ENCODE results near the gene CENPT. TPM values are rescaled to one million over a fixed set of nuclear protein-coding genes. Genes with fewer than 3 reads are reported as not detected.
A peak's percentile ranks its signal among the peaks of the same experiment; 100 is the strongest.

CENPT gene
- total RNA-seq, 2 experiments from 2014 or later: 55.4 to 85.3 TPM

DNA sequence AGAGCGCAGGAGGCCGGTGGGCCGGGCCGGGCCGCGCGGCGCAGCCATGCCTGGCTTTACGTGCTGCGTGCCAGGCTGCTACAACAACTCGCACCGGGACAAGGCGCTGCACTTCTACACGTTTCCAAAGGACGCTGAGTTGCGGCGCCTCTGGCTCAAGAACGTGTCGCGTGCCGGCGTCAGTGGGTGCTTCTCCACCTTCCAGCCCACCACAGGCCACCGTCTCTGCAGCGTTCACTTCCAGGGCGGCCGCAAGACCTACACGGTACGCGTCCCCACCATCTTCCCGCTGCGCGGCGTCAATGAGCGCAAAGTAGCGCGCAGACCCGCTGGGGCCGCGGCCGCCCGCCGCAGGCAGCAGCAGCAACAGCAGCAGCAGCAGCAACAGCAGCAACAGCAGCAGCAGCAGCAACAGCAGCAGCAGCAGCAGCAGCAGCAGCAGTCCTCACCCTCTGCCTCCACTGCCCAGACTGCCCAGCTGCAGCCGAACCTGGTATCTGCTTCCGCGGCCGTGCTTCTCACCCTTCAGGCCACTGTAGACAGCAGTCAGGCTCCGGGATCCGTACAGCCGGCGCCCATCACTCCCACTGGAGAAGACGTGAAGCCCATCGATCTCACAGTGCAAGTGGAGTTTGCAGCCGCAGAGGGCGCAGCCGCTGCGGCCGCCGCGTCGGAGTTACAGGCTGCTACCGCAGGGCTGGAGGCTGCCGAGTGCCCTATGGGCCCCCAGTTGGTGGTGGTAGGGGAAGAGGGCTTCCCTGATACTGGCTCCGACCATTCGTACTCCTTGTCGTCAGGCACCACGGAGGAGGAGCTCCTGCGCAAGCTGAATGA is 4.8 kb downstream of the CENPT start:
- peaks cover 37% of the 10 kb centered on the region for H3K4me1 ChIP-seq (ENCODE audit: insufficient read depth, low read length, poor library complexity, severe bottlenecking)
- peaks cover 42% of the 10 kb centered on the region for H3K79me2 ChIP-seq (ENCODE audit: insufficient read depth, low read depth, low read length)
- no peaks in the 10 kb centered on the region for H3K9me2 ChIP-seq (ENCODE audit: insufficient read depth, low read length)
- ChIA-PET POLR2A (interaction anchor here (0.5 to 1.1 kb wide), 2 partner anchors 21 to 394 kb away, joined by 3 read pairs; no protein-coding TSS in a partner anchor), CTCF (ENCODE audit: unreplicated experiment) (interaction anchor here (1.0 kb wide), 1 partner anchor 32 kb away, joined by 3 read pairs; no protein-coding TSS in a partner anchor)
- H3K4me3 ChIP-seq (ENCODE audit: low read depth, low read length, poor library complexity, severe bottlenecking): peak overlapping the region; percentile 99
- H3K4me2 ChIP-seq (ENCODE audit: low read length): peak overlapping the region; percentile 98
- peak; percentile 75 for DNase-seq (ENCODE audit: low spot score)
- peaks cover 12% of the 10 kb centered on the region; the same call in 1 of the 2 replicates for H4K20me1 ChIP-seq (ENCODE audit: insufficient read depth, low read length)
- no peaks in the 10 kb centered on the region for H3K9me3 ChIP-seq (ENCODE audit: low read length)
- TF ChIP-seq, protein P1, sequence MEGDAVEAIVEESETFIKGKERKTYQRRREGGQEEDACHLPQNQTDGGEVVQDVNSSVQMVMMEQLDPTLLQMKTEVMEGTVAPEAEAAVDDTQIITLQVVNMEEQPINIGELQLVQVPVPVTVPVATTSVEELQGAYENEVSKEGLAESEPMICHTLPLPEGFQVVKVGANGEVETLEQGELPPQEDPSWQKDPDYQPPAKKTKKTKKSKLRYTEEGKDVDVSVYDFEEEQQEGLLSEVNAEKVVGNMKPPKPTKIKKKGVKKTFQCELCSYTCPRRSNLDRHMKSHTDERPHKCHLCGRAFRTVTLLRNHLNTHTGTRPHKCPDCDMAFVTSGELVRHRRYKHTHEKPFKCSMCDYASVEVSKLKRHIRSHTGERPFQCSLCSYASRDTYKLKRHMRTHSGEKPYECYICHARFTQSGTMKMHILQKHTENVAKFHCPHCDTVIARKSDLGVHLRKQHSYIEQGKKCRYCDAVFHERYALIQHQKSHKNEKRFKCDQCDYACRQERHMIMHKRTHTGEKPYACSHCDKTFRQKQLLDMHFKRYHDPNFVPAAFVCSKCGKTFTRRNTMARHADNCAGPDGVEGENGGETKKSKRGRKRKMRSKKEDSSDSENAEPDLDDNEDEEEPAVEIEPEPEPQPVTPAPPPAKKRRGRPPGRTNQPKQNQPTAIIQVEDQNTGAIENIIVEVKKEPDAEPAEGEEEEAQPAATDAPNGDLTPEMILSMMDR (conservative IDR thresholded peaks at IDR 0.05; ENCODE audit: low read length): peak; percentile 64
- no peak for TF ChIP-seq EZH2phosphoT487 (IDR thresholded peaks at IDR 0.05; ENCODE audit: borderline replicate concordance, low read depth, low read length)
- peak overlapping the region; percentile 87 for H2AFZ ChIP-seq (ENCODE audit: low read length)
- peaks cover 6% of the 10 kb centered on the region; the same call in 1 of the 2 replicates for H3K36me3 ChIP-seq (ENCODE audit: insufficient read depth, low read length)
- peak overlapping the region; percentile 78 for H3K27ac ChIP-seq (ENCODE audit: low read depth, low read length, poor library complexity, severe bottlenecking)
- TSS peak; percentile 34 for BruUV-seq (replicated peaks)
- intact Hi-C loops (cut with micrococcal nuclease; ENCODE audit: unreplicated experiment): loop anchor here (2.0 kb wide), 1 partner anchor 86 kb away; no protein-coding TSS in a partner anchor

DNA sequence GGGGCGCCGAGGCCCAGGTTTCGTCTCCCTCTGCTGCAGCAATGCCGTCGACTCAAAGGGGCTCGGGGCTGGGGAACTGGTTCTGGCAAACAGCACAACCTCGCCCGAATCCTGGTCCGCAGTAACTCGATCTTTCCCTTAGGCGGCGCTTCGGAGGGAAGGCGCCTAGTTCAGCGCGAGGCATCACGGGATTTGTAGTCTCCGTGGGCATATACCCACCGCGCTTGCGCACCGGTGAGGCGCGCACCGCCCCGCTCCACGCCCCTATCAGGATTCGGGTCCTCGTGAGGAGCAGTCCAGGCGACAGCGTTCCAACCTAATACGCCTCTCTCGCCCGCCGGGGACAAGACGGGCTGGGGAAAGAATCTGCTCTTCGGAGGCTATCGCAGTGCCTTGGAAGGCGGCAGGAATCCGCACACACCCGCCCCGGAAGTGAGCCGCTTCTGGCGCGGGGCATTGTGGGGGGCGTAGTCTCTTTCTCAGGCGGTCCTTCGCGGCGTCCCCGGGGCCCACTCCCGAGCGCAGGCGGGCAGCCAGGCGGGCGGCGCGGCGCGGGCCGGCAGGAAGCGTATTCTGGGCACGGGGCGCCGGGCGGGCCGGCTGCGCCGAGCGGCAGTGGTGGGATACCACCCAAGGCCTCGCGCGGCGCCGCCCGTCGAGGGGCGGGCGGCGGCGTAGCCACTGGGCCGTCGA is 5.5 kb downstream of the CENPT start, which contains the start of gene THAP11:
Gene THAP11, plus strand, starts transcription at position 505 of the 693 bp plus-strand sequence. CDS start 235 bp downstream, outside the sequence.
- peaks cover 6% of the 10 kb centered on the region; the same call in 1 of the 2 replicates for H3K36me3 ChIP-seq (ENCODE audit: insufficient read depth, low read length)
- H3K9me3 ChIP-seq (ENCODE audit: low read length): no peaks in the 10 kb centered on the region
- peaks cover 35% of the 10 kb centered on the region for H3K79me2 ChIP-seq (ENCODE audit: insufficient read depth, low read depth, low read length)
- TF ChIP-seq, protein P1 (conservative IDR thresholded peaks at IDR 0.05; ENCODE audit: low read length): peak; percentile 75
- TF ChIP-seq EZH2phosphoT487 (IDR thresholded peaks at IDR 0.05; ENCODE audit: borderline replicate concordance, low read depth, low read length): no peak
- peak; percentile 97 for DNase-seq (ENCODE audit: low spot score)
- no peaks in the 10 kb centered on the region for H3K9me2 ChIP-seq (ENCODE audit: insufficient read depth, low read length)
- H3K27ac ChIP-seq (ENCODE audit: low read depth, low read length, poor library complexity, severe bottlenecking): peak within 1 kb of the TSS; percentile 78
- ChIA-PET POLR2A (no interaction called here), CTCF (ENCODE audit: unreplicated experiment) (no interaction called here)
- H3K4me2 ChIP-seq (ENCODE audit: low read length): peak within 1 kb of the TSS; percentile 98
- H4K20me1 ChIP-seq (ENCODE audit: insufficient read depth, low read length): peaks cover 6% of the 10 kb centered on the region; the same call in 1 of the 2 replicates
- no TSS peak for BruUV-seq (replicated peaks)
- H3K4me1 ChIP-seq (ENCODE audit: insufficient read depth, low read length, poor library complexity, severe bottlenecking): peaks cover 37% of the 10 kb centered on the region
- peak within 1 kb of the TSS; percentile 87 for H2AFZ ChIP-seq (ENCODE audit: low read length)
- H3K4me3 ChIP-seq (ENCODE audit: low read depth, low read length, poor library complexity, severe bottlenecking): peak within 1 kb of the TSS; percentile 99
- intact Hi-C loops (cut with micrococcal nuclease; ENCODE audit: unreplicated experiment): loop anchor here (2.0 kb wide), 1 partner anchor 87 kb away; no protein-coding TSS in a partner anchor
